ENCODE data around the gene PRKAR1A.
"Not testable (repeated sequence)": the region's sequence is repeated elsewhere in the genome, so short reads cannot be mapped to it uniquely, and the experiment has no call there.

The PRKAR1A gene

GRCh38 chr17:68512247-68512959 lies at the start of gene PRKAR1A:
Gene PRKAR1A (plus strand): TSS chr17:68512430. CDS start chr17:68515400, 2,970 bp downstream.
- peak; percentile 99 for DNase-seq

DNA sequence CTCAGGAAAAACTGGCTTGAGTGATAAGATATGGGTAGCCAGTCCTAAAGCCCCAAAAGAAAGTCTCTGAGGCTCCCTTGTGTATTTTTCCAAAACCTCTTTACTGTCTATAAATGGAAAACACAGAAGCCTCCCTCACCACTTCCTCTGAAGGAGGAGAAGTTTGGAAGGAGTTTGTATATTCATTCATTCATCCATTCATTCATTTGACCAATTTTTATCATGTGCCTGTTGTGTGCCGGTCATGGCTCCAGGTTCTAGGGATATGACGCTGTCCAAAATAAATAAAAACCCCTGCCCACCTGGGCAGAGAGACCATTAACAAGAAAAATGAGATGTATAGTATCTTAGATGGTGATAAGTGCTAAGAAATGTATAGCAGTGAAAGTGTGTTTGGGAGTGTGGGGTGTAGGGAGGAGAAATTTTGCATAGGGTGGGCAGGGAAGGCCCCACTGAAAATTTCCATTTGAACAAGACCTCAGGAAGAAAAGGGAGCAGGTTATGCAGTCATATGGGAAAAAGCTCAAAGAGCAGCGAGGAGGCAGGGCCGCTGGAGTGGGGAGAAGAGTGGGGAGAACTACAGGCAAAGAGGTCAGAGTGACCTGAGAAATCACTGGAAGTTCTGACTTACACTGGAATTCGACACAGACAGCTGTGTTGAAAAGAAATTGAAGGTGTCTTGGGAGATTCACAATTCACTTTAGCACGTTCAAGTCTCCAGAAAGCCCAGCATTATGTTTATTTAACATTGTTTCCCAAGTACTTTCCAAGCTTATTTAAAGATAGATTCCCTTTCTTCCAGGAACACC lies 48.8 kb upstream of the PRKAR1A start:
- DNase-seq = no peak

GRCh38 chr17:68468334-68468733 lies 43.9 kb upstream of the PRKAR1A start:
- no peak for DNase-seq

- DNase-seq = no peak
These were observed 43.4 kb upstream of the PRKAR1A start for GRCh38 chr17:68468788-68469187.

DNA sequence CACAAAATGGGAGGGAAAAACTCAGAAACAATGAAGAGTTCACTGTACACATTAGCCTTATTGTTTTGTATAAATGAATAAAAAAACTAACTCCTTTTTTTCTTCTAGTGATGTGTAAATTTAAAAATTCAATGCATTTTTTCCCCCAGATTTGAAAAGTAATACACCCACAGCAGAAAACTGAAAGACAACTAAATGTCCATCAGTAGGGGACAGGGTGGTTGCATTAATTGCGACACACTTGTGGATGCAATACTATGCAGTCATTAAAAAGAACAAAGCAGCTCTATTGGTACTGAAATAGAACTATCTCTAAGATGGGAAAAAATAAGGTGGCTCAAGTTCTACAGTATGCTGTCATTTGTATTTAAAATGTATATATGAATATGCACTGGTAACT lies 41.3 kb upstream of the PRKAR1A start:
- no peak for DNase-seq

DNA sequence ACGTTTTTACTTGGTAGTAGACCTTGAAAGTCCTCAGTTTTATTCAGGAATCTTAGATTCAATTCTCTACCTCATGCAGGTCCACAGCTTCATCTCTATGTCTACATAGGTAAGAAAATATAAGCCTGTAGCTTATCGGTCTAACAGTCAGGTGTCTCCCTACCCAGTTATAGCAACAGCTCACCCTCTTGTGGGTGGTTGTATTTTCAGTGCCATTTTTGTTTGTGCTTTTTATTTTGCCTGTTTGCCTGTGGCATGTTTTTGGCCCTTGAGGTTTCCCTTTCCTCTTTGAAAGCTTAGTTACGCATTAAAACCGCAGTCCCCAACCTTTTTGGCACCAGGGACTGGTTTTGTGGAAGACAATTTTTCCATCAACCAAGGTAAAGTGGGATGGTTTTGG lies 31.3 kb upstream of the PRKAR1A start:
- DNase-seq = no peak

DNA sequence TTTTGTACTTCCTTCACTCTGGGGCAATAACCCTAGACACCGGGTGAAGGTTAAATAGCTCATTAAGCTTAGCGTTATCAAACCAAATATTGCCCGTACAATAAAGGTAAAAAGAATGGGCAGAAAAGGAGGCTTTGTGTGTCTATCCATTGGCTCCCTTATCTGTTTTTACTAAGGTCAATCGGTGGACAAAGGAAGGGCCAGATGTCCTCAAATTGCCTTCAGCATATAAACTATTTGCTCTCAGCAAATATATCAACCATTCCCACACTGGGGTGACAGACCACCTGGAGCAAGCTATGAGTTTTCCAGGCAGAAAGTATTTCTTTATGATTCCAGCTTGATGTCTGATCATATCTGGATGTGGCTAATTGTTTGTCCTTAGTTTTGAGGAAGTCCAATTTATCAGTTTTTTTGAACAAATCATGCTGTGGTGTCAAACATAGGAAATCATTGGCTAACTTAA lies 29.6 kb upstream of the PRKAR1A start:
- DNase-seq = no peak

DNA sequence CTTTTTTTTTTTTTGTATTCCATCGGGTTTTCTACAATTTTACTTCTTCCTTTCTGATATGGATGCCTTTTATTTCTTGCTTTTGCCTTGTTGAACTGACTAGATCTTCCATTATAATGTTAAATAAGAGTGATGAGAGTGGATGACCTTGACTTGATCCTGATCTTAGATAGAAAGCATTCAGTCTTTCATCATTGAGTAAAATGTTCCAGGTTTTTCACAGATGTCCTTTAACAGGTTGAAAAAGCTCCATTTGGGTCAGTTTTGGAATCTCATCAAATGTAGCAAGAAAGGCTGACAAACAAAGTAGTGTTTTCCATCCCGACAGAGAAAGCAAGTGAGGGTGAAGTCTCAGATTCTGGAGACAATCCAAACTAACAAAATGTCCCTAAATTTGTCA lies 27.8 kb upstream of the PRKAR1A start:
- DNase-seq = no peak

DNA sequence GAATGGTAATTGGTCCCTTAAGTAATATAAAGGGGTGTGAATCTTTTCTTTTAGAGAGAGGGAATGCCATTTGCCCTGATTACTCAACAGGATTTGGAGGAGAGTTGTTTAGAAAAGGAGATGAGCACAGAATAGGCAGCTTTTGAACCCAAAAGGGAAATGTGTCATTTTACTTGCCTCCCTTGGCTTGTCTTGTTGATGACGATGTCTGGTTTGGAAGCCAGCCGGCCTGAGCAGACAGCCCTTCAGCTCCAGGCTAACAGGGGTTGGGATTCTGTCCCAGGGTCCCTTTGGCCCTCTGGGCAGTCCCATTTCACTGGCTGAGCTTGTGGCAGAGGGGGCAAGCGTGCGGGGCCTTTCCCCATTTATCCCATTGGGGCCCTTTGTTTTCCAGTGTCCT lies 22.3 kb upstream of the PRKAR1A start:
- DNase-seq = no peak

DNA sequence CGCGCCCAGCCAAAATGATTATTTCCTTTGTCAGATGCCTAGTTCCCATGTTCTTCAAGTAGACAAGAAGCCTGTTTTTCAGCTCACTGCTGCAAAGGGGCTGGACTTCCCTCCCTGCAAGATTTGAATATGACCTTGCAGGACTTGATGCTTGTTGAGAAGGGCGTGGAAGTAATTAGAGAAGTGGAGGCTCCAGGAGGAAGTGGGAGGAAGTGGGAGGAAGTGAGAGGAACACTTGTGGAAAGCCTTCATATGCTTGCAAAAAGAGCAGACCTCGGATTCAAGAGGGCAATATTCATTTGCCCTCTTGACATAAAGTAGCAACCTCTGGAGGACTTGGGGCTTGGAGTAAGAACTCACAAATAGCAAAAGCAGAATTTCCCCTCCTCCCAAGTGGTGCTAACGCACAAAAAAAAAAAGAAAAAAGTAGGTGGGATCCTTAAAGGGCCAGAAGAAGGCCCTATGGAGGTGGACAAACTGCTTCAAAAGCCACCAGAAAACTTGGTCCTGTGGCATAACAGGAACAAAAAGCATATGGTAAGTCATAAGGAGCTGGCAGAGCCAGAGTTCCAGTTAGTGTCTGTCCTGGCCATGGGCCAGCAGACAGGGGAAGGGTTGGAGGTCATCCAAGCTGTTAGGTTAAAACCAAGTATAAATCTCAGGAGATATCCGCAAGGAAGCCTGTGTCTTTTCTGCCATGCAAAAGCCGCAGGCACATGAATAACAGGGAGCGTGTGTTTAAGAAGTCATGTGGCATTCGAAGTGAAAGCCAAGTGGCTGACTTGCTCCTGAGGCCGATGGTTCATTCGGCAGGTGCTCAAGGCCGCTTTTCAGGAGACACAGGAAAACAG lies 20.6 kb upstream of the PRKAR1A start:
- DNase-seq = no peak

GRCh38 chr17:68492394-68493054 lies 19.7 kb upstream of the PRKAR1A start:
- not testable (repeated sequence) for DNase-seq

DNA sequence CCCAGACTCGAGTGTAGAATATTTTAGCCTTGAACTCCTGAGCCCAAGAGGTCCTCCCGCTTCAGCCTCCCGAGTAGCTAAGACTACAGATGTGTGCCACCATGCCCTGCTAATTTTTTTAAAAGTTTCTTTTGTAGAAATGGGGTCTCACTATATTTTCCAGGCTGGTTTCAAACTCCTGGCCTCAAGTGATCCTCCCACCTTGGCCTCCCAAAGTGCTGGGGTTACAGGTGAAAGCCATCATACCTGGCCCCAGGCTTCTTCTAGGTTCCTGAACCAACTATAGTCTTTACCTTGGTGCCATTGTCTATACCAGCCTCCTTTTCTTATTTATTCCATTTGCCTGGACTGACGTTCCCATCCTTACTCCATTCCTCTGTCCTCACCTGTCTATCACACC lies 17.1 kb upstream of the PRKAR1A start:
- DNase-seq = no peak

- DNase-seq = no peak
These were observed 14.3 kb upstream of the PRKAR1A start for GRCh38 chr17:68497885-68498319.

DNA sequence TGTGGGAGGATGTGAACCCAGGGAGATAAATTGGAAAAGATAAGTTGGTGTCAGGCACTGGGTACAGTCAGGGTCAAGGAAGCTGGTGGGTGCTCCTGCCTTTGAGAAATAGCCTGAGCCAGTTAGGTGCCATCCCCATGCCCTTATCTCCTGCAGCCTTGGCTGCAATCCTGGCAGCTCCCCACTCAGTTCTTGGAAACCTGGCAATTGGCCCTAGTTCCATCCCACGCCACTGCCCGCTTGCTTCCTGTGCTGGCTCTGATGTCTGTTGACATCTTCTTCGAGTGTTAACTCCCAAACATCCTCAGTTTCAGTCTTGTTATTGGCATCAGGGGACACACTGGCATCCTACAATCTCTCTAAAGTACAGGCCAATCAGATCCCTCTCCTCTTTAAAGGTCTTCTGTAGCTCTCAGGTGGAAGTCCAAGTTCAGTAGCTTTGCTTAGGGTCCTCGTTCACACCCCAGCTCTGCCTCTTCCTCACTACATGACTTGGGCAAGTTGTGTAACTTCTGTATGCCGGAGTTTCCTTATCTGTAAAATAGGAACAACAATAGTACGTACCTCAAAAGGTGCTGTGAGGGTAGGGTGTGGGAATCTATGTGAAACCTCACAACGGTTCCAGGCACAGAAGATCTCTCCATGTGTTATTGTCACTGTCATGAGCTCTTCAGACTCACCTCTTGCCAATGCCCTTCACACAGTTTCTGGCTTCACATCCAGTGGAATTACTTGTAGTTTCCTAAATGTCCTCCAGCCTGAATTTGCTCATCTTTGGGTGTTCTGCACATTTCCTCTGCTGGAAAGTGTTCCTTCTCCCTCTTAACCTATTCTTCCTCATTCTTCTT lies 13.5 kb upstream of the PRKAR1A start:
- no peak for DNase-seq

- no peak for DNase-seq
These were observed 12.6 kb upstream of the PRKAR1A start for GRCh38 chr17:68499587-68499986.

GRCh38 chr17:68501074-68501473 lies 11.2 kb upstream of the PRKAR1A start:
- DNase-seq = no peak

GRCh38 chr17:68505951-68506350 lies 6.3 kb upstream of the PRKAR1A start:
- DNase-seq = no peak

DNA sequence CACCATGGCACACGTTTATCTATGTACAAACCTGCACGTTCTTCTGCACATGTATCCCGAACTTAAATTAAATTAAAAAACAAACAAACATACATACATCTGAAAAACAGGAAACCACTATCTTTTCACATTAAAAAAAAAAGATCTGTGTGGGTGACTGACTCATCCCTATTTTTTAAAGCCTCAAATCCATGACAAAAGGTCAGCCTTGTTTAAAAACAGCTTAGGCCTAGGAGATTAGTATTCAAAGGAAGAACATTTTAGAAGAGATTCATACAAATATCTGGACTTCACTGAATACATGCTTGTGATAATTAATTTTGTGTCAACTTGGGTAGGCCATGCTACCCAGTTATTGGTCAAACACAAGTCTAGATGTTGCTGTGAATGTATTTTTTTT lies 4.7 kb upstream of the PRKAR1A start:
- no peak for DNase-seq

- DNase-seq = peak; percentile 56
These were observed 2.8 kb upstream of the PRKAR1A start for GRCh38 chr17:68509141-68510057.

DNA sequence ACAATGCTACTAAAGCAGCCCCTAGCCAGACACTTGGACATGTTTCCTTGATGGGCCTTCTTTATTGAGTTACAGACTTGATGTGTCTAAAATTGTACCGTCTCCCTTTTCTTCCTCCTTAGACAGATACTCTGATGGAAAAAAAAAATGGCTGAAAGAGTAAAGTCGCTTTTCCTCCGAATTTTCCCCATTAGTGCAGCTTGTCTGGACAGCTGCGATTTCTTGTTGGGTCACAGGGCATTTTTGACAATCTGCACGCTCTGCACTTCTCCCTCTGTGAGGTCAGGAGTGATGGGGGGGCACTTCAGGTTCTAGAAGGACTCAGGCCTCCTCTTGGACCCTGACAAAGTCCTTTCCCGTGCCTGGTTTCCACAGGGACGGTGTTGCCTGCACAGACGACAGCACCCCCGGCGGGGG lies 968 bp upstream of the PRKAR1A start:
- DNase-seq = no peak
